Loucy (cell line): ENCODE results near the gene KIR2DL3.
"Not testable (repeated sequence)": the region's sequence is repeated elsewhere in the genome, so short reads cannot be mapped to it uniquely, and the experiment has no call there.

Experiments used
- H2AFZ ChIP-seq: fragments of 200-600 bp; sonication (generic); 2 replicates; pipeline ENCODE4 v1.6.0; 2016; ENCODE audit warnings: antibody characterized with exemption, mild to moderate bottlenecking, low read length, moderate library complexity
- H3F3A ChIP-seq: fragments of 200-600 bp; 2 replicates; pipeline ENCODE4 v1.6.0; 2016; ENCODE audit warnings: antibody characterized with exemption, low read depth, mild to moderate bottlenecking
- H3K27me3 ChIP-seq: fragments of 200-600 bp; sonication (generic); 2 replicates; pipeline ENCODE4 v1.6.1; 2014; ENCODE audit warnings: low read length, mild to moderate bottlenecking; ENCODE audit not compliant: insufficient read depth, poor library complexity, severe bottlenecking
- H3K36me3 ChIP-seq: fragments of 200-600 bp; sonication (generic); 2 replicates; pipeline ENCODE4 v1.6.1; 2016; ENCODE audit warnings: low read length; ENCODE audit not compliant: insufficient read depth
- H3K4me1 ChIP-seq: fragments of 200-600 bp; sonication (generic); 2 replicates; pipeline ENCODE4 v1.5.1; 2014; ENCODE audit warnings: low read length, mild to moderate bottlenecking; ENCODE audit not compliant: insufficient read depth, poor library complexity, severe bottlenecking
- H3K4me2 ChIP-seq: fragments of 200-600 bp; sonication (generic); 2 replicates; pipeline ENCODE4 v1.6.0; 2014; ENCODE audit warnings: antibody characterized with exemption, low read length, low read depth, mild to moderate bottlenecking; ENCODE audit not compliant: poor library complexity, severe bottlenecking
- H3K4me3 ChIP-seq: fragments of 200-600 bp; sonication (generic); 2 replicates; pipeline ENCODE4 v1.5.1; 2014; ENCODE audit warnings: low read length, mild to moderate bottlenecking, mixed read lengths; ENCODE audit not compliant: poor library complexity, severe bottlenecking
- H3K79me2 ChIP-seq: fragments of 200-600 bp; sonication (generic); 2 replicates; pipeline ENCODE4 v1.6.1; 2014; ENCODE audit warnings: low read length; ENCODE audit not compliant: insufficient read depth
- H3K9ac ChIP-seq: fragments of 200-600 bp; sonication (generic); 2 replicates; pipeline ENCODE4 v1.6.0; 2014; ENCODE audit warnings: mild to moderate bottlenecking, low read depth, low read length, moderate library complexity; ENCODE audit not compliant: poor library complexity, severe bottlenecking
- H3K9me2 ChIP-seq: fragments of 200-600 bp; sonication (generic); replicated peaks from 2 replicates; pipeline ENCODE4 v1.6.1; 2016; ENCODE audit warnings: low read depth, low read length, mixed read lengths
- H3K9me3 ChIP-seq: fragments of 200-600 bp; sonication (generic); 2 replicates; pipeline ENCODE4 v1.6.1; 2014; ENCODE audit warnings: mild to moderate bottlenecking, antibody characterized with exemption, low read length, low read depth; ENCODE audit not compliant: insufficient read depth
- H4K20me1 ChIP-seq: fragments of 200-600 bp; sonication (generic); 2 replicates; pipeline ENCODE4 v1.6.0; 2014; ENCODE audit warnings: antibody characterized with exemption, low read length, mild to moderate bottlenecking; ENCODE audit not compliant: insufficient read depth, poor library complexity, severe bottlenecking
- EZH2phosphoT487 ChIP-seq: fragments of 200-600 bp; IDR thresholded peaks from 2 replicates; pipeline ENCODE4 v1.6.1; 2018; ENCODE audit warnings: antibody characterized with exemption, mild to moderate bottlenecking, moderate library complexity, borderline replicate concordance
- TF ChIP-seq, protein P1 (sequence below): fragments of 200-600 bp; sonication (generic); conservative IDR thresholded peaks from 2 replicates; pipeline ENCODE4 v1.5.1; 2014; ENCODE audit warnings: mild to moderate bottlenecking, antibody characterized with exemption, low read length

The KIR2DL3 gene

DNA sequence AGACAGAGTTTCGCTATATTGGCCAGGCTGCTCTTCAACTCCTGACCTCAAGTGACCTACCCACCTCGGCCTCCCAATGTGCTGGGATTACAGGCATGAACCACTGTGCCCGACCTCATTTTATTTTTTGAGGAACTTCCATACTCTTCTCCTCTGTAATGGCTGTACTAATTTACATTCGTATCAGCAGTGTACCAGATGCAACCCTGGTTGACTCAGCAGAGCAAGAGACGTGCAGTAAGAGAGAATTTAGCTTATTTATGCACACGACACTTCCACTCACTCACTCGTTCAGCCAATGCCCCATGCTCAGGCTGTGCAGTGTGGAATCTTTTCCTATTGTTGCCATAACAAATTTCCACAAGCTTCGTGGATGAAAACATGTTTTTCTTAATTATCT is 7.1 kb upstream of the KIR2DL3 start:
- H3K9me2 ChIP-seq = no peaks in the 10 kb centered on the region
- no peak overlapping the region for H2AFZ ChIP-seq
- no peaks in the 10 kb centered on the region for H3F3A ChIP-seq
- no peak overlapping the region for H3K4me2 ChIP-seq
- no peaks in the 10 kb centered on the region for H4K20me1 ChIP-seq
- no peaks in the 10 kb centered on the region for H3K27me3 ChIP-seq
- H3K36me3 ChIP-seq = no peaks in the 10 kb centered on the region
- no peak overlapping the region for H3K4me3 ChIP-seq
- no peaks in the 10 kb centered on the region for H3K9me3 ChIP-seq
- H3K79me2 ChIP-seq = no peaks in the 10 kb centered on the region
- H3K4me1 ChIP-seq = no peaks in the 10 kb centered on the region
- no peak overlapping the region for H3K9ac ChIP-seq
- no peak for TF ChIP-seq EZH2phosphoT487

DNA sequence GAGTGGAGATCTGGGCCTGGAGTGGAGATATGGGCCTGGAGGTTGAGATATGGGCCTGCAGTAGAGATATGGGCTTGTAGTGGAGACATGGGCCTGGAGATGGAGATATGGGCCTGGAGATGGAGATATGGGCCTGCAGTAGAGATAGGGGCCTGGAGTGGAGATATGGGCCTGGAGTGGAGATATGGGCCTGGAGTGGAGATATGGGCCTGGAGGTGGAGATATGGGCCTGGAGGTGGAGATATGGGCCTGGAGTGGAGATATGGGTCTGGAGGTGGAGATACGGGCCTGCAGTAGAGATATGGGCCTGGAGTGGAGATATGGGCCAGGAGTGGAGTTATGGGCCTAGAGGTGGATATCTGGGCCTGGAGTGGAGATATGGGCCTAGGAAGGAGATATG is 402 bp downstream of the KIR2DL3 start:
- H3K4me2 ChIP-seq = no peak overlapping the region
- no peak overlapping the region for H2AFZ ChIP-seq
- H3K79me2 ChIP-seq = no peaks in the 10 kb centered on the region
- H3K9ac ChIP-seq = no peak overlapping the region
- H3K4me3 ChIP-seq = no peak overlapping the region
- peaks cover 2% of the 10 kb centered on the region; the same call in 1 of the 2 replicates for H3K9me3 ChIP-seq
- TF ChIP-seq, protein P1, sequence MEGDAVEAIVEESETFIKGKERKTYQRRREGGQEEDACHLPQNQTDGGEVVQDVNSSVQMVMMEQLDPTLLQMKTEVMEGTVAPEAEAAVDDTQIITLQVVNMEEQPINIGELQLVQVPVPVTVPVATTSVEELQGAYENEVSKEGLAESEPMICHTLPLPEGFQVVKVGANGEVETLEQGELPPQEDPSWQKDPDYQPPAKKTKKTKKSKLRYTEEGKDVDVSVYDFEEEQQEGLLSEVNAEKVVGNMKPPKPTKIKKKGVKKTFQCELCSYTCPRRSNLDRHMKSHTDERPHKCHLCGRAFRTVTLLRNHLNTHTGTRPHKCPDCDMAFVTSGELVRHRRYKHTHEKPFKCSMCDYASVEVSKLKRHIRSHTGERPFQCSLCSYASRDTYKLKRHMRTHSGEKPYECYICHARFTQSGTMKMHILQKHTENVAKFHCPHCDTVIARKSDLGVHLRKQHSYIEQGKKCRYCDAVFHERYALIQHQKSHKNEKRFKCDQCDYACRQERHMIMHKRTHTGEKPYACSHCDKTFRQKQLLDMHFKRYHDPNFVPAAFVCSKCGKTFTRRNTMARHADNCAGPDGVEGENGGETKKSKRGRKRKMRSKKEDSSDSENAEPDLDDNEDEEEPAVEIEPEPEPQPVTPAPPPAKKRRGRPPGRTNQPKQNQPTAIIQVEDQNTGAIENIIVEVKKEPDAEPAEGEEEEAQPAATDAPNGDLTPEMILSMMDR = no peak
- no peaks in the 10 kb centered on the region for H3F3A ChIP-seq
- H3K36me3 ChIP-seq = no peaks in the 10 kb centered on the region
- H4K20me1 ChIP-seq = no peaks in the 10 kb centered on the region
- no peaks in the 10 kb centered on the region for H3K4me1 ChIP-seq
- H3K9me2 ChIP-seq = no peaks in the 10 kb centered on the region
- H3K27me3 ChIP-seq = no peaks in the 10 kb centered on the region

- H2AFZ ChIP-seq = no peak overlapping the region
- peaks cover 2% of the 10 kb centered on the region; the same call in 1 of the 2 replicates for H3K9me3 ChIP-seq
- TF ChIP-seq, protein P1 = no peak
- no peak for TF ChIP-seq EZH2phosphoT487
- H3K4me3 ChIP-seq = no peak overlapping the region
- H3F3A ChIP-seq = no peaks in the 10 kb centered on the region
- H3K27me3 ChIP-seq = no peaks in the 10 kb centered on the region
- no peaks in the 10 kb centered on the region for H3K4me1 ChIP-seq
- H4K20me1 ChIP-seq = no peaks in the 10 kb centered on the region
- no peaks in the 10 kb centered on the region for H3K9me2 ChIP-seq
- H3K4me2 ChIP-seq = no peak overlapping the region
- no peaks in the 10 kb centered on the region for H3K36me3 ChIP-seq
- no peaks in the 10 kb centered on the region for H3K79me2 ChIP-seq
- no peak overlapping the region for H3K9ac ChIP-seq
Observed at GRCh38 chr19:54739587-54740497, 1.5 kb downstream of the KIR2DL3 start.

GRCh38 chr19:54741950-54742349 is 3.6 kb downstream of the KIR2DL3 start:
- H3K4me2 ChIP-seq, H3K4me1 ChIP-seq, H3K27me3 ChIP-seq, H4K20me1 ChIP-seq, H2AFZ ChIP-seq, H3K9ac ChIP-seq, H3K9me3 ChIP-seq, H3K79me2 ChIP-seq, H3K9me2 ChIP-seq, H3F3A ChIP-seq, H3K36me3 ChIP-seq, H3K4me3 ChIP-seq: not testable (repeated sequence)

GRCh38 chr19:54744080-54744479 is 5.8 kb downstream of the KIR2DL3 start:
- not testable (repeated sequence) for H3K36me3 ChIP-seq, H4K20me1 ChIP-seq, H3K4me2 ChIP-seq, H3F3A ChIP-seq, H2AFZ ChIP-seq, H3K9ac ChIP-seq, H3K27me3 ChIP-seq, H3K79me2 ChIP-seq, H3K4me3 ChIP-seq, H3K9me2 ChIP-seq, H3K9me3 ChIP-seq, H3K4me1 ChIP-seq
